Stimulated activated CD4-positive, alpha-beta T cell treated with anti-CD3 and anti-CD28 coated beads, Interleukin-15, amount 100 ng/mL, for 1 hour (primary cell): Measurements from ENCODE around the gene GADD45GIP1.
"Not testable (repeated sequence)": the region's sequence is repeated elsewhere in the genome, so short reads cannot be mapped to it uniquely, and the experiment has no call there.

Experiments
- DNase-seq, 2 donors: peaks; one replicate each; pipeline ENCODE4 v3.0.0-alpha.2; 2020; ENCODE audit warnings: low read depth in 1 of 2, low spot score in 1 of 2

GADD45GIP1 gene

DNA sequence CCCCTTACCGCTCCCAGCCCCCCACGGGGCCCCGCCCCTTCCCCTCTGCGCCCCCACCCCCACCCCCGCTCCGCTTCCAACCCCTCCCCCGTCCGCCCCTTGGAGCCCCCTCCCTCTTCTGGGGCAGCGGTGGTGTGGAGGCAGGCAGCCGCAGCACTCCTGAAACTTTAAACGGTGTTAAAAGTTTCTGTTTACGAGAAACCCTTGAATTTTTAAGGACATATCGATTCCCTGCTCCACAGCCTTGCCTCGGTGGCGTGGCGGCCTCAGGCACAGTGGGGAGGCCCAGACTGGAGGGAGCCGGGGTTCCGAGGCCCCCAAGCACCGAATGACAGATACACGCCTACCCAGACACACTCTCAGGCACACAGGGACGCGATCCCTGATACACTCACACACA is 33.4 kb upstream of the GADD45GIP1 start:
- DNase-seq: no peak

DNA sequence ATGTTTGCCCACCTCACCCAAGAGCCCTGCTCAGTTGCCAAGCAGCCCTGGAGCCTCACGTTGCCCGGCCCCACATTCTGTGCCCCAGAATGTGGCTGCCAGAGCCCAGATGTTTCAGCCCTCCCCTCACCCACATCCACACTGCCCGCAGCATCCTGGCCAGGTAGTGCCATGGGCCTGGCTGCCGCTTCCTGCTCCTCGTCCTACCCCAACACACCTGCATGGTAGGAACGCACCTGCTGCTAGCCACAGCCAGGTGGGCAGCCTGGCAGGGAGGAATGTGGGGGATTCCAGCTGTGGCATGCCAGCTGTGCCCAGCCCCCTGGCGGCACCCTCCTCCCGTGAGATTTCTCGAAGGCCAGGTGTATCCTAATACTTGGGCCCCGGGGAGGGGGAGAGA is 30.8 kb upstream of the GADD45GIP1 start:
- no peak for DNase-seq

DNA sequence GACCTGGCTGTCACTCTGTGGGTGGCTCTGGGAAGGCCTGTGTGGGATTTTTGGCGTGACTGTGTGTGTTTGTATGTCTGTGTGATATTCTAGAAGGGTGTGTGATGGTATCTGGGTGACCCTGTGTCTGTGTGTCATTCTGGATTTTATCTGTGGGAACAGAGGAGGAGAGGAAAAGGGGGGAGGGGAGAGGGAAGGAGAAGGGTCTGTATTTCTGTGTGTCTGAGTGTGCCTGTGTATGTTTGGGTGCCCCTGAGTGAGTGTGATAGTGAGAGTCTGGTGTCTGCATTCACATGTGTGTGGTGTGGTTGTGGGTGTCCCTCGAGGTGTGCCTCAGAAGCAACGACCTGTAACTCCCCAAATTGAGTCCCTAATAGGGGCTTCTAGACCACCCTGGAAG is 30.2 kb upstream of the GADD45GIP1 start:
- no peak for DNase-seq

DNA sequence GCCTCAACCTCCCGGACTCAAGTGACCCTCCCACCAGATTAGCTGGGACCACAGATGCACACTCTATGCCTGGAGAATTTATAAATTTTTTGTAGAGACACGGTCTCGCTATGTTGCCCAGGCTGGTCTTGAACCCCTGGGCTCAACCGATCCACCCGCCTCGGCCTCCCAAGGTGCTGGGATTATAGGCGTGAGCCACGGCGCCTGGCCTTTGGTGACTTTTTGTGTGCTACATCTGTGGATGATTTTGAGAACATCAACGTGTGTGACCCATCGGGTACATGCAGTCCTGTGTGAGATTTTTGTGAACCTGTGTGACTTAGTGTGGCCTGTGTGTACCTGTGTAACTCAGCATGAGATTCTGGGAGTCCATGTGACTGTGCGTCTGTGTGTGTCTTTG is 29.7 kb upstream of the GADD45GIP1 start:
- no peak for DNase-seq

DNA sequence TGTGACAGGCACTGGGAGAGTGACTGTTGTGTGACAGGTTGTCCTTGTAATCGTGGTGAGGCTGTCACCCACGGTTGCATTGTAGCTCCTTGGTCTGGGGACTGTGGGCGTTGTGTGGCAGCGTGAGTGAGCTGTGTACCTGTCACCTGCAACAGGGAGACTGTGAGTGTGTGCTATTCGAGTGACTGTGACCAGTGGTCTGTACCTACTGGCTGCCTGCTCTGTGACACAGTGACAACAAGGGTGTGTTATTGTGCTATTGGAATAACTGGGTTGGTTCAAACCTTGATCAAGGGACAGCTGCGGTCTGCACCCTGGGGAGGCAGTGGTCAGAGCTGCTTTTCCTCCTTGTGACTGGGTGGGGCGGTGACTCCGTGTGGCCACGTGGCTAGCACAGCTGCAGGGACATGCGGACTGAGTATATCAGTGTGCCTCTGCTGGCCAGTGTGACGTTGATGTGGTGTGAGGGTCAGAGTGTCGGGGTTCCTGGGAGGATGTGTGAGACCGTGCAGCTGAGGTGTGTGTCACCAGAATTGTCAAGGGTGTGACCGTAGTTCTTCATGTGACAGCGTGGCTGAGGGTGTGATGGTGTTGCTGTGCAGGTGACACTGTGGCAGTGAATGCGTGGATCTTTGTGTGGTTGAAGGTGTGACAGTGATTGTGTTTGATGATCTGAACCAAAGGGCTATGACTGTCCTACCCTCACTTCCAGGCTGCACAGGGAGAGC is 28.2 kb upstream of the GADD45GIP1 start:
- DNase-seq: no peak

DNA sequence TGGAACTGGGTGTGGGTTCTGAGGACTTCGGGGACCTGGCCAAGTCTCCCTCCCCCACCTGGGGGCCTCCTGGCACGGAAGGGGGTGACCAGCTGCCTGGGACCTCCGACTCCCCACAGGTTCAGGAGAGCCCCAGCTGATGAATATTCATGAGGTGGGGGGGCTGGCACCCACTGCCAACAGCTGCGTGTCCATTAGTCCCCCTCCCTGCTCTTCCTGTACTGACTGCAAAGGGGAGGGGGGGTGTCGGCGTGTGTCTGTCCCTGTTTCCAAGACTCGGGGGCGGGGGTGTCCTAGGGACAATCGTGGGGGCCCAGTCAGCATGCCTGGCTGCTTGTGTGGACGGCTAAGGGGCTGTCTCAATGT is 27.6 kb upstream of the GADD45GIP1 start:
- DNase-seq: no peak

DNA sequence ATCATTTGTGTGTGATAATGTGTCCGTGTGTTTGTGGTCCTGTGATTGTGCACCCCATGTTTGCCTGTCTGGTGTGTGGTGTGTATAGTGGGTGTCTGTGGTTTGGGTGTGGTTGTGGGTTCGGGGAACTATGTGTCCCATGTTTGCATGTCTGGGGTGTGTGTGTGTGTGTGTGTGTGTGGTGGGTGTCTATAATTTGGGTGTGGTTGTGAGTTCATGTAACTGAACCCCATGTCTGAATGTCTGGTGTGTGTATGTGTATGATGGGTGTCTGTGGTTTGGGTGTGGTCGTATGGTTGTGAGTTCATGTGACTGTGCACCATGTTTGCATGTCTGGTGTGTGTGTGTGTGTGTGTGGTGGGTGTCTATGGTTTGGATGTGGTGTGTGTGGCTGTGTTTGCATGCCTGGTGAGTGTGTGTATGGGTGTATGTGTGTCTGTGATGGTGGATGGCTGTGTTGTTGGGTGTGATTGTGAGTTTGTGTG is 27.2 kb upstream of the GADD45GIP1 start:
- DNase-seq: no peak

DNA sequence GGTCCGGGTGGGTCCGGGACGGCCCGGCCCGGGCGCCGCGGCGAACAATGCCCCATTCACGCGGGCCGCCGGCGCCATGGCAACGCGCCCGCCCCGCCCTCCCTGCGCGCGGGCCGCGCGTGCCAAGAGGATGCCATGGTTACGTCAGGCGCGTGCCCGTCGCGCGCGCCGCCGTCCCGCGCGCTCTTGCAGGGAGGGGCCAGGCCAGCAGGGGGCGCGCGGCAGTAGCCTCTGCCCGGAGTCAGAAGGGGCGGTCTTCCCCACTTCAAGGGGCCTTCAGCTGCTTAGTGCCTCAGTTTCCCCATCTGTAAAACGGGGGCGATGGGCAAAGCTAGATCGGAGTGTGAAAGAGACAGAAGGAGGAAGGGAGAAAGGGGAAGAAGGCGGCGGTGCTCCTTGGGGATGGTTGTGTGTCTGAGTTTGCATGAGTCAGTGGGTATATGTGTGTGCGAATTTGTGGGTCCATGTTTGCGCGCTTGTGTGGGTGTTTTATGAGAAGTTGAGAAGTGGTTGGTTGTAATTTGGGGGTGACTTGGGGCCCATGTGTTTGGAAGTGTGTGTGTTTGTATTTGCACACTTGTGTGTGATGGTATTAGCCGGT is 26.6 kb upstream of the GADD45GIP1 start:
- peak; percentile 70 to 79 for DNase-seq

DNA sequence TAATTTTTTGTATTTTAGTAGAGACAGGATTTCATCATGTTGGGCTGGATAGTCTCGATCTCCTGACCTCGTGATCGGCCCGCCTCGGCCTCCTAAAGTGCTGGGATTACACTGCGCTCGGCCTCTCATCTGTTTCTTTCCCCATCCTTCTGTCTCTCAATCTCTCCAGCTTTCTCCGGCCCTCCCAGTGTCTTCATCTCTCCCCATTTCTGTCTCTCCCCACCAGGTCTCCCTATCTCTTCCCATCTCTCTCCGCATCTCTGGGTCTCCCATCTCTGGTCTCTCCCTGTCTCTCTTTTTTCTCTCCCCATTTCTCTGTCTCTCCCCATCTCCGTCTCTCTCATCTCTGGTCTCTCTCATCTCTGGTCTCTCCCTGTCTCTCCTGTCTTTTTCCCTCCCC is 26.1 kb upstream of the GADD45GIP1 start:
- no peak for DNase-seq

DNA sequence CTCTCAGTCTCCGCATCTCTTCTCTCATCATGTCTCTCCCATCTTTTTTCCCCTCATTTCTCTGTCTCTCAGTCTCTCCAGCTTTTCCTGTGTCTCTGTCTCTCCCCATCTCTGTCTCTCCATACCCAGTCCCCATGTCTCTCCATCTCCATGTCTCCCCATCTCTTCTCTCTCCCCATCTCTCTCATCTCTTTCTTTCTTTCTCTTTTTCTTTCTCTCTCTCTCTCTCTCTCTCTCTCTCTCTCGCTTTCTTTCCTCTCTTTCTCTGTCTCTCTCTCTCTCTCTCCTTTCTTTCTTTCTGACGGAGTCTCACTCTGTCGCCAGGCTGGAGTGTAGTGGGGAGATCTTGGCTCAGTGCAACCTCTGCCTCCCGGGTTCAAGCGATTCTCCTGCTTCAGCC is 25.6 kb upstream of the GADD45GIP1 start:
- DNase-seq: no peak

DNA sequence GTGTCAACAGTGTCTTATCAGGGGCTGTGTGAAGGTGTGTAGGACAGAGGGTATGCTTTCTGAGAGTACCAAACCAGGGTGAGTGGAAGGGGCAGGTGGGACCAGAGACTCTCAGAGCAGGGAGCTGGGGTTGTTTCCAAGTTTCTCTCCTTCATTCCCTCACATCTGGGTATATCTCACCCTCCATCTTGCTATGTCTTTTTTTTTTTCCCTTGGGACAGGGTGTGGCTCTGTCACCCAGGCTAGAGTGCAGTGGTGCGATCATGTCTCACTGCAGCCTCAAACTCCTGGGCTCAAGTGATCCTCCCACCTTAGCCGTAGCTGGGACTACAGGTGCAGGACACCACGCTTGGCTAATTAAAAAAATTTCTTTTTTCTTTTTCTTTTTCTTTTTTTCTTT is 23.0 kb upstream of the GADD45GIP1 start:
- DNase-seq: no peak

DNA sequence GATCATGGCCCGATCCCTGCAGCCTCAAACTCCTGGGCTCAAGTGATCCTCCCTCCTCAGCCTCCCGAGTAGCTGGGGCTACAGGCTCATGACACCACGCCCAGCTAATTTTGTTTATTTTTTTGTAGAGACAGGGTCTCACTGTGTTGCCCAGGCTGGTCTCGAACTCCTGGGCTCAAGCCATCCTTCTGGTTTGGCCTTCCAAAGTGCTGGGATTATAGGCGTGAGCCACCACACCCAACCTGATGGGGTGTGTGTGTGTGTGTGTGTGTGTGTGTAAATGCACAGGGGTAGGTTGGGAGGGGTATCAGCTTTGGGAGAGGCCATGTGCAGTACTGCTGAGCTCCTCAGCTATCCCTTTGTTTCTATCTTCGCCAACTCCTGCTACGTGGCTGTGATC is 19.1 kb upstream of the GADD45GIP1 start:
- DNase-seq: not testable (repeated sequence)

DNA sequence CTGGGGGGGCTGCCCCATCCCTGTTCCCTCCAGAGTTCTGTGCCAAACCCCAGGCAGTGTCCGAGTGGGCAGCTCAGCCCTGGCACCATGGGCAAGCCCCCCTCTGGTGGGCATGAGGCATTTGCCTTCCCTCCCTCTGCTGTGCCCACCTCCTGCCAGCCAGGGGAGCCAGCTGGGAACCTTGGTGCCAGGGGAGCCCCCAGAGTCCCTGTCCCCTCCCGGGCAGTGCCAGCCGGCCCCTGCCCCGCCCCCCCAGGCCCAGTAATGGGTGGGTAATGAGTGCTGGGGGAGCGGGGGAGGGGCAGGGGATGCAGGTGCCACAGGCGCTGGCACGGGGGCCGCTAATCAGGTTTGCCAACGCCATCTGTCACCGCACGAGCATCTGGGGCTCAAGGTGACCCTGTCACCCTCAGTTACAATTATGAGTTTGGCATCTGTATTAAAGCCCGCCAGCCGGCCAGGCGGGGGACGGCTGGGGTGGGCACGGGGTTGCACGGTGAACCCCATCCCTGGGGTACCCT is 18.3 kb upstream of the GADD45GIP1 start:
- no peak for DNase-seq

DNA sequence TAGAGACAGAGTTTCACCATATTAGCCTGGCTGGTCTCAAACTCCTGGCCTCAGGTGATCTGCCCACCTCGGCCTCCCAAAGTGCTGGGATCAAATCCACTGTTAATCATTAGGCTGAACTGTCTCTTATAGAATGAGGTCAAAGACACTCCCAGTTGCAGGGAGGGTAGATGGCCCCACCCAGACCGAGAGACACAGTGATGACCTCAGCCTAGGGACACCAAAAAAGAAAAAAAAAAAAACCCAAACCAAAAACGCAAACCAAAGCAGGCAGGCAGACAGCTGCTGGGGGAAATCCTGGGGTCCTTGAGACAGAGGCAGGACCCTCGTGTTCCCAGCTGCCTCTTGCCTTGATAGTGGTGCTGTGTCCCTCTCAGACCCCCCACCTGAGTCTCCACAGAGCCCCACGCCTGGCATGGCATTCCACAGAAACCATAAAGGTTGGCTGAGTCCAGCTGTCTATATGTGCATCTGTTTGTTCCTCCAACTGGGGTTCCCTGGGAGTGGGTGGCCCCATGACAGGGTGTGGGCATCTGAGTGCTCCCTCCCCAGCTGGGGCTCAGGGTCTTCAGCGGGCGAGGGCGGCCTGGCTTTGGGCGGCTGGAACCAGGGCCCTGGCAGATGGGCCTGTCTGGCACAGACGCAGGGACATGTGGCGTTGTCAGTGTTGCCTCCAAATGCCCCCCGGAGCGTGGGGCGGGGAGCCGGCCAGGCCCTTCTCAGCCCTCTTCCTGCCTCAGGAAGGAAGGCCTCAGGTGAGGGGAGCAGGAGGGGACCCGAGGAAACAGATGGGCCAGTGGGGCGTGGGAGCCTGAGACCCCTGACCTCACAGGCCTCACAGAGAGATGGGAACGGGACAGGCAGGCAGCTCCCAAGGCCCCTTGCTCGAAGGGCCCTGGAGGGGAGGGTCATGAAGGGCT is 17.5 kb upstream of the GADD45GIP1 start:
- no peak for DNase-seq

DNA sequence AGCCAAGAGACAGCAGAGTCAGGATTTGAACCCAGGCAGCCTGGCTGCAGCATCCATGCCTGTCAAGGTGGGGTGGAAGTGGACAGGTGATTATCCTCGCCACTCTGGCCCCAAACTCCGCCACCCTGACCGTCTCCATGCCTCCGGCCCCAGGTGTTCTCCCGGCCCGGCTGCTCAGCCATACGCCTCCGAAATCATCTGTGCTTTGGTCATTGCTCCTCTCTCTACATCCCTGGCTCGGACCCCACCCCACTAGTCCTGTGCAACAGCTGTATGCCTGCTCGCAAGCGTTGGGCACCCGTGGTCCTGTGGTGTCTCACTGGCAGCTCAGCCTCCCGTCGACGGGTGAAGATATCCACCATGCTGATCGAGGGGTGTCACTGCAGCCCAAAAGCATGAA is 16.2 kb upstream of the GADD45GIP1 start:
- DNase-seq: no peak

DNA sequence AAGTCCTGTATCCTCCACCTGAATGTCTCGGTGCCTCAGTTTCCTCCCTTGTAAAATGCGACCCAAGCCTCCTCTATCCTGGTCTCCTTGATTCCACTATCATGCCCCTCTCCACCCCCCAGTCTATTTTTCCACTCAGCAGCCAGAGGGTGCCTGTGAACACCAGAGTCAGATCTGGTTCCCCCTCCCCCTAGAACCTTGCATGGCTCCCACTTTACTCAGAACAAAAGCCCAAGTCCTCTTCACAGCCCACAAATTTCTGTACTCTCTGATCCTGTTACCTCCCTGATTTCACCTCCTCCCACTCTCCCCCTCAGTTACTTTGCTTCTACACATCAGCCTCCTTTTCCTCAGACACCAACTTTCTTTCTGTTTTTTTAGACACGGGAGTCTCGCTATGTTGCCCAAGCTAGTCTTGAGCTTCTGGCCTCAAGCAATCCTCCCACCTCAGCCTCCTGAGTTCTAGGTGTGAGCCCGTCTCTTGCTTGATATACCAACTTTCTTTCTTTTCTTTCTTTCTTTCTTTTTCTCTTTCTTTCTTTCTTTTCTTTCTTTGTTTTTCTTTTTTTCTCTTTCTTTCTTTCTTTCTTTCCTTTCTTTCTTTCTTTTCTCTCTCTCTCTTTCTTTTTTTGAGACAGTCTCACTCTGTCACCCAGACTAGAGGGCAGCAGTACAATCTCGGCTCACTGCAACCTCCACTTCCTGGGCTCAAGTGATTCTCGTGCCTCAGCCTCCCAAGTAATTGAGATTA is 13.2 kb upstream of the GADD45GIP1 start:
- DNase-seq: no peak

DNA sequence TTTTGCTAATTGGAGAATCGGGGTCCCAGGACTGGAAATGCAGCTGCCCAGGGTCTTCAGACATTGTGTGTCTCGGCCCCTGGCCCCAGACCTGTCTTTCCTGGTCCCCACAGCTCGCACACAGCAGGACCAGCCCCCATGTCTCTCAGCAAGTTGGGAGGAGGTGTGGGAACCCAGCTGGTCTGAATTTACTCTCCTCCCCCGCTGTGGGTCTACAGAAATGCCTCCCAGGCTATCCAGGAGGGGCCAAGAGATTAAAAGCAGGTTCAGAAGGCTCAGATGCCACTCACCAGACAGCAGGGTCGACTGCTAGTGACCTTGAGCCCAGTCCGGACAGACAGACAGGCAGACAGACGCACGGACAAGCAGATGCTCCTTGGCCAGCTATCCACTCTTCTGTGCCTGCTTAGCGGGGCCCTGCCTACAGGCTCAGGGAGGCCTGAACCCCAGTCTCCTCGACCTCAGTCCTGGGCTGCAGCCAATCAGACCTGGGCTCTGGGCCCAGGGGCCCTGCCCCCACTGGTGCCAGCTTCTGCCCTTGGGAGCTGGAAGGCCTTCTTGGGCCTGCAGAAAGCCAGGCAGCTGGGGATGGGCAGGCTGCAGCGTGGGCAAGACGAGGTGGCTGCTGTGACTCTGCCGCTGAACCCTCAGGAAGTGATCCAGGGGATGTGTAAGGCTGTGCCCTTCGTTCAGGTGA is 12.4 kb upstream of the GADD45GIP1 start, which contains the start of gene DAND5:
TSS of gene DAND5 (plus strand) at position 285 of the 697 bp plus-strand sequence. CDS start at position 370, 85 bp downstream.
- no peak for DNase-seq

DNA sequence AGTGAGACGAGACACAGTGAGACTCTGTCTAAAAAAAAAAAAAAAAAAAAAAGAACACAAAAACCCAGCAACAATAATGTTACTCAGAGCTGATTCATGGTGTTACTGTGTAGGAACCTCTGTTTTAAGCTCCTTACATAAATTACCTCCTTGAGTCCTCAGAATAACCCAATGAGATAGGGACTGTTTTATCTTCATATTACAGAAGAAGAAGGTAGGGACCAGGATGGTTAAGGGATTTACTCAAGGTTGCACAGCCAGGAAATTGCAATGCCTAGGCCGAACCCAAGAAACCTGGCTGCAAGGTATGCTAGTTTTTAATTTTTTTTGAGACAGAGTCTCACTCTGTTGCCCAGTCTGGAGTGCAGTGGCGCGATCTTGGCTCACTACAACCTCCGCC is 10.9 kb upstream of the GADD45GIP1 start:
- no peak for DNase-seq

DNA sequence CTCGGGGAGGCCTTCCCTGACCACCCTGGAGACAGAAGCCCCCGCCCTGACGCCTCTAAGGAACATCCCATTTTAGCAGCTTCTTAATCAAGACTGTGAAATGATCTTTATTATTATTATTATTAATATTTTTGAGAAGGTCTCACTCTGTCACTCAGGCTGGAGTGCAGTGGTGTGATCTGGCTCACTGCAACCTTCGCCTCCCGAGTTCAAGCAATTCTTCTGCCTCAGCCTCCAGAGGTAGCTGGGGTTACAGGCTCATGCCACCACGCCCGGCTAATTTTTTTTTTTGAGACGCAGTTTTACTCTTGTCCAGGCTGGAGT is 8.8 kb upstream of the GADD45GIP1 start:
- DNase-seq: no peak

DNA sequence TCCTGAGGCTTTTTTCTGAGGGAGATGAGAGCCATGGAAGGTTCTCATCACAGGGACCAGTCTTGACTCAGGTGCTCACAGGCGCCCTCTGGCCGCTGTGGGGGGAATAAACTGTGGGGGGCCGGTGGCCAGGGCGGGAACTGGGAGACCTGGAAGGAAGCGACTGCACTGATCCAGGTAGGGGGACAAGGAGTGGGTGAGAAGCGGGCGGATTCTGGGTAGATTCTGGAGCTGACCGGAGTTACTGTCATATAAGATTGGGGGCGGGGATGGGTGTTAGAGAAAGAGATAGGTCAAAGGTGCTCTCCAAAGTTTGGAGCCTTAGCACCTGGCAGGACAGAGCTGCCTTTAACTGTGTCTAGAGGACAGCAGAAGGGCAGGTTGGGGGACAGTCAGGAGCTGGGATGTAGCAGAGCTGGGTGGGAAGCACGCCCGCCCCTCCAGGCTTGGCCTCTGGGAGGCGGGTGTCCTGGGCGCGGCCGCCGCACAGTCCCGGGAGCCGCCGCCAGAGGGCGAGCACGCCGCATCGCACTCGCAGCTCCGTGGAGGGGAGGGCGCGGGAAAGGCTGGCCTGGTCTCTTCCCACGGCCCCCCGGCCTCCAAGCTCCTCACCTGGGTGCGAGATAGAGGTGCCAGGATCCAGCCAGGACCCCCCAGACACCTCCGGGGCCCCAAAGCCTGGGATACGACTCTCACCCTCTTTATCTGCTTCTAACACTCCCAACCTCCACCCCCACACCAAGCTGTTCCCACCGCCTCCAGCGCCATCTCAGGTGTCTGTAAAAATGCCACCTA is 8.2 kb upstream of the GADD45GIP1 start:
- DNase-seq: peak; percentile 66 to 78
